ENCODE results near the gene TMEM95. TPM values are rescaled to one million over a fixed set of nuclear protein-coding genes. Genes with fewer than 3 reads are reported as not detected.
A peak's percentile ranks its signal among the peaks of the same experiment; 100 is the strongest.

The TMEM95 gene
- total RNA-seq, 3 donors from 2014 or later, result 0.26 TPM; not detected in 2

DNA sequence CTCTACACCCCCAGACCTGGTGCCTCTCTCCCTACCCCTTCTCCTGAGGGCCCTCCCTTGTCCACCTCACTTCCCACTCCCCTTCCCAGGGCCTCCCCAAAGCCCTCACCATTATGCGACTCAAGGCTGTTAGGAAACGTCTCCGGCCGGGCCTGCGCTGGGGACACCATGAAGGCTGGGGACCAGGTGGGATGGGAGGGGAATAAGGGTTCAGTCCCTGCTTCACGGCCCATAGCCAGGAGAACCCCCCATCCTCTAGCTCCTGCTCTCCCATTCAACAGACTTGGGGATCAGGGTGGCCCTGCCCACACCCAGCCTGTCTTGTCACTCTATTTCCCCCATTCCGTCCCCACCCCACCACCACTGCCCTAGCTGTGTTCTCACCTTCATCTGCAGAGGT lies 27.9 kb upstream of the TMEM95 start:
- no peak for TF ChIP-seq CTCF (IDR thresholded peaks at IDR 0.05)
- DNase-seq (no peak), ATAC-seq (no peak)
- H3K36me3 ChIP-seq (ENCODE audit: low read depth), result peaks cover 8% of the 10 kb centered on the region
- H3K4me1 ChIP-seq (ENCODE audit: low read depth), result peaks cover 12% of the 10 kb centered on the region
- H3K4me3 ChIP-seq, result no peak overlapping the region
- intact Hi-C loops (cut with DNase I, micrococcal nuclease), result no loop called here
- no peaks in the 10 kb centered on the region for H3K9me3 ChIP-seq

- no peak for TF ChIP-seq CTCF (IDR thresholded peaks at IDR 0.05)
- DNase-seq (no peak), ATAC-seq (no peak)
- intact Hi-C loops (cut with DNase I, micrococcal nuclease), result no loop called here
- Histone ChIP-seq H3K9me3 (no peaks in the 10 kb centered on the region), H3K4me3 (no peak overlapping the region), H3K4me1 (ENCODE audit: low read depth) (peaks cover 12% of the 10 kb centered on the region), H3K36me3 (ENCODE audit: low read depth) (peaks cover 7% of the 10 kb centered on the region)
Measured at GRCh38 chr17:7327501-7327900, 27.5 kb upstream of the TMEM95 start.

- ATAC-seq (no peak), DNase-seq (no peak)
- peaks cover 12% of the 10 kb centered on the region for H3K4me1 ChIP-seq (ENCODE audit: low read depth)
- no peak for TF ChIP-seq CTCF (IDR thresholded peaks at IDR 0.05)
- intact Hi-C loops (cut with DNase I, micrococcal nuclease), result no loop called here
- H3K4me3 ChIP-seq, result no peak overlapping the region
- H3K36me3 ChIP-seq (ENCODE audit: low read depth), result peaks cover 3% of the 10 kb centered on the region
- H3K9me3 ChIP-seq, result no peaks in the 10 kb centered on the region
Measured at GRCh38 chr17:7328009-7328408, 26.9 kb upstream of the TMEM95 start.

DNA sequence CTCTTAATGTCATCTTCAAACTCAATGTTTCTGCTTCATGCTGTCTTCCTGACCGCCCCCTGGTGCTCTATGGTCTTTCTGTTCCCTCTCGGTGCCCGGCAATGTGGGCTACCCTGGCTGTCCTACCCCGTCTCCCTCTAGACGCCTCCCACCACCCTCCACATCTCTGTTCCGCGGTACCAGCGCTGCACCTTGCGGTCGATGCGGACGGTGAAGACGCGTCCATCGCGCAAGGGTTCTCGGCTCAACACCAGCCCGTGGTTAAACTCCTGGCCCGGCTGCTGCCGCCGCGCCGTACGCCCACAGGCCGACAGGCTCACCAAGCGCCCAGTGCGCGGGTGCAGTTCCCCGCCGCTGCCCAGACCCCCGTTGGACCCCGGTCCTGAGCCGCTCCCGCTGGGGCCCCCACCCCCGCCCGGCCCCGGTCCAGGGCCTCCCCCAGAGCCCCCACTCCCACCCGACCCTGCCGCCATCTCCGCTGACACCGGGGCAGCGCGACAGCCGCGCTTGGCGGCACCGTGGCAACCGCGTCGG lies 26.0 kb upstream of the TMEM95 start, which contains the start of gene NEURL4:
NEURL4 (minus strand) TSS at position 496 of the 534 bp plus-strand sequence; CDS start at position 473, 23 bp downstream.
- peaks cover 3% of the 10 kb centered on the region for H3K36me3 ChIP-seq (ENCODE audit: low read depth)
- DNase-seq, result peak in 1 of 3 donors; percentile 40
- H3K4me1 ChIP-seq (ENCODE audit: low read depth), result peaks cover 12% of the 10 kb centered on the region
- TF ChIP-seq CTCF (IDR thresholded peaks at IDR 0.05), result no peak
- intact Hi-C loops (cut with DNase I, micrococcal nuclease), result no loop called here
- peak; percentile 26 for ATAC-seq
- H3K4me3 ChIP-seq, result peak within 1 kb of the TSS; percentile 75
- H3K9me3 ChIP-seq, result no peaks in the 10 kb centered on the region

GRCh38 chr17:7329374-7329996 lies 25.5 kb upstream of the TMEM95 start:
- ATAC-seq (peak; percentile 93), DNase-seq (peak; percentile 98 to 100 (median 99))
- intact Hi-C loops (cut with DNase I, micrococcal nuclease), result no loop called here
- Histone ChIP-seq H3K4me3 (peak overlapping the region; percentile 75), H3K4me1 (ENCODE audit: low read depth) (peaks cover 12% of the 10 kb centered on the region), H3K9me3 (no peaks in the 10 kb centered on the region), H3K36me3 (ENCODE audit: low read depth) (peaks cover 3% of the 10 kb centered on the region)
- no peak for TF ChIP-seq CTCF (IDR thresholded peaks at IDR 0.05)
